ENCODE measurements around the gene SLC26A4.

DNA sequence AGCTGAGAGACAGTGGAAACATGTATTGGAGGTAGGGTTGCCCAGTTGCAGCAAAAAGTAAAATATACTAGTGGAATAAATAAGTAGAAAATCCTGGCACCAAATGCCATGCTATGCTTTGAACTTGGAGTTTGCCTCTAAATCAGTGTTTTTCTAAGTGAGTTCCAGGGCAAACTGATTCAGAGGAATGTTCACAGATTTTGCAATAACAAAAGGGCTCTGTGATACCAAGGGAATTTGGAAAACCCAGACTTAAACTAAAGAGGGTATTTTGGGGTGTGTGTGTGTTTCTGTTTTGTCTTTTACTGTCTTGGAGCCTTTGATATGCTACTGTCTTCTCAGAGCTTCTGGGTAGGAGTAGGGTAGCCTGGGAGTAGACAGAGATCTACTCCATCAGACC lies 39.9 kb downstream of the SLC26A4 start:
- TF ChIP-seq CTCF (IDR thresholded peaks at IDR 0.05) (no peak), POLR2A (IDR thresholded peaks at IDR 0.05) (no peak)
